Activated naive CD4-positive, alpha-beta T cell (primary cell): ENCODE data around the gene C2CD4D.

ENCODE experiments used
- DNase-seq, 4 experiments: peaks; one replicate each; lab custom pipeline; 2025; lab: John Stamatoyannopoulos, UW

The C2CD4D gene

DNA sequence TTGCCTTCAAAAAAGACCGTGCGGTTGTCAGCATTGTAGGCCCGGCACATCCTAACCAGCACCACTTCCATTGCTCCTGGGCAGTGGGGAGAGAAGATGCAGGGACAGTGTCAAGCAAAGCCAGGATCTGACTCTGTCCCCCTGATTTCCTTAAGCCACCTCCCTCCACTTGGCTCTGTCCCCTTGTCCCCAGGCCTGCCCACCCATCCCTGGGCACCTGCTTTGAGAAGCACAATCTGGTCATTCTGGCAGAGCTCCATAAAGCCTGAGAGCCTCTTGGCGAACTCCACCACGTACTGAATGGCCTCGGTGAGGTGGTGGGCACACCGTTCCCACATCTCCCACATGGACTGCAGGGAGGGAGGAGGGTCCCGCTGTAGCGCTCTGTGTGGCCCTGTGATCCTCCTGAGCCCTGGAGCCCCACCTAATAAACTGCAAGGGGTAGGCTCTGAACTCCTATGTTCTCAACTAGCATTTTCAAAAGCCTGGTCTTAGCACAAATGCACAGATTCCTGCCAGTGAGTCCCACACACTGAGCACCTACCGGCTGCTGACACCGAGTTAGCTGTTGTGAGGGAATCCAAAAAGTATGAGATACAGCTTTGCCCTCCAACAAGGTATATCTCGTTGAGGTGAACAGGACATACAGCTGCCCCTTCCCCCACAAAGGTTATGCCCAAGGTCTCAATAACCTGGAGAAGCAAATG is 26.2 kb downstream of the C2CD4D start:
- no peak for DNase-seq

DNA sequence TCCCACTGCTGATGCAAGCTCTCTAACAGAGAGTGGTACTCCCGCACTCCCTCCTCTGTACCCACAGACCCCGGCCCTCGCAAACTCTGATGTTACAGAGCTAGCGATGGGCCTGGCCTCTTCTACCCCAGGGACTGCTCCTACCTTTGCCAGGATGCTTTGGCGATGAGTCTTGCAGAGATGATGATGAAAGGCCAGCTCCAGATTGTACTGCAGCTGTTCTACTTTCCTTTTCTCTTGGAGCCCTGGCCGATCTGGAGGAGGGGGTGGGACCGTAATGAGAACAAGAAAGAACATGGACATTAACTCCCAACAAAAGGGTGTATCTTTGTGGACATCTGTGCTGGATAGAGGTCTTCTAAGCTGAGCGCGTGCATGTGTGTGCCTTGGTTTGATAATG is 28.4 kb downstream of the C2CD4D start:
- DNase-seq: no peak

DNA sequence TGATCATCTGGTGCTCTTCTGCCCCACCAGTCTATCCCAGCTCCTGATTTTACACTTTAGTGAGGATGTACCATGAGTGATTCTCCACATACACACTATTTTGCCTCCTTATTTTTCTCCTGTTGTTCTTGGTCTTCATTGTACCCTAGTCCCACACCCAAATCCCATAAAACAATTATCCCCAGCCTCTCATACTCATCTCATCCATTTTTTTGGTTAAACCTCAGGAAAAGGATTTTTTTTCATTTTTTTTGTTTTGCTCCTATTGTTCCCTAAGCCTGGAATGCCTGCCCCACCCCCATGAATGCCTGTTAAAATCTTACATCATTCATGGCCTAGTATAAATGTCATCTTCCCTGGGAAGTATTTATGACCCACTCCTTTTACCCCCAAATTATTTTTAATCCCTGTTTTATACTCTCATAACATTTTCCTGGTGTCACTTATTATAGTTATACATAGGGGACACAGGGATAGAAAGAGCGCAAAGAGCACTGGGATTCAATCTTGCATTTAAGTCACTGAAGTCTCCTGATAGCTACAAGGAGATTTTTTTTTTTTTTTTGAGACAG is 29.5 kb downstream of the C2CD4D start:
- no peak for DNase-seq

DNA sequence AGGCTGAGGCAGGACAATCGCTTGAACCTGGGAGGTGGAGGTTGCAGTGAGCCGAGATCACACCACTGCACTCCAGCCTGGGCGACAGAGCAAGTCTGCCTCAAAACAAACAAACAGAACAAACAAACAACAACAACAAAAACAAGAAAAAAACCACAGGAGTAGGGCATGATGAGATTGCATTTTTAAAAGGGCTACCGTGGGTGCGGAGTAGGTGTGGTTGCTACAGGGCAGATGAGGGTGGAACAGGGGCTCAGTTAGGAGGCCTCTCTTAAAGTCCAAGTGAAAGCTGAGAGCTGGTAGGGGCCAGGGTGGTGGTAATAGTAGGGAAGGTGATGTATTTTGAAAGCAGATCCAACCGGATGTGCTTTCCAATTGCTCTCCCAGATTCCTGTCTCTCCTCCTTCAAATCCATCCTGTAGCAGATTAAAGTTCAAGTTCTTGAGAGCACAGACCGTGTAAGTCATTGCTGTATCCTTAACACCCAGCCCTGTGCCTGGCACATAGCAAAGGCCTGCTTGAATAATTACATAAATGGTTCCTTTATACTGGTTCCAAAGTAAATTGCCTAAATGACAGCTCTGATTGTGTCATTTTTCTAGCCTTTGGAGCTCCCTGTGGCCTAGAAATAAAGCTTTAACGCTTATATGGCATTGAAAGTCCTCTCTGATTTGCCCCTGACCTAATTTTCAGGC is 30.2 kb downstream of the C2CD4D start:
- no peak for DNase-seq

DNA sequence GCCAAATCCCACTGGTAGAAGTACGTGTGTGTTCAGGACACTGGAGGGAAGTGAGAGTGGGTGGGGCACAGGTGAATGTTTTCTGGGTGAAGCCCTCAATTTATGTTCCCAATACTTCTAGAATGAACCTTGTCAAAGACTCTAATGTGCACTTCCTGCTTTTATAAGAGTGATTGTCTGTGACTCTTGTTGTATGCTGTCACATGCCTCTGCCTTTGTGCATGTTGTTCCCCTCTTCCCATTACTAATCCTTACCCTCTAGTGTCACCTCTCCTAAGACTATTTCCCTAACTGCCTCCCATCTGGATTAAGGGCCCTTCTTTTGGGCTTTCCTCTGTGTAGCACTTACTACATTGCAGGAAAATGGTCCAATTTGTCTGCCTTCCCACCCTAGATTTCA is 31.9 kb downstream of the C2CD4D start:
- no peak for DNase-seq

DNA sequence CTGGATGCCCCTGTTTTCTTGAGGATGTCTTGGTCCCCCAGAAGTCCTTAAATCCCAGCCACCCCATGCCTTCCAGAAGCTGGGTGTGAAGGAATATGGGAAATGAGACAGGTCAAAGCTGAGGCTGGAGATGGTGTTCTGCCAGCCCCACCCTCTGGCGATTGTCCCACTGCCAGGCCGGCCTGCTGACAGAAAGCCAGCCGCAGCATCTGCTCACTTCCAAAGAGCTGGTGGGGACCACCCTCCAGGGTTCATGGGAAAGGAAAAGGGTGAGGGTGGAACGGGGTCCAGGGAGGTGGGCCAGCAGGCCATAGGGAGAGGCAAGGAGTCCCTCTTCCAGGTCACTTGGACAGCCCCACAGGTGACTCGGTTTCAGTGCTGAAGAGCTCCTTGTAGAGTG is 32.5 kb downstream of the C2CD4D start:
- no peak for DNase-seq

DNA sequence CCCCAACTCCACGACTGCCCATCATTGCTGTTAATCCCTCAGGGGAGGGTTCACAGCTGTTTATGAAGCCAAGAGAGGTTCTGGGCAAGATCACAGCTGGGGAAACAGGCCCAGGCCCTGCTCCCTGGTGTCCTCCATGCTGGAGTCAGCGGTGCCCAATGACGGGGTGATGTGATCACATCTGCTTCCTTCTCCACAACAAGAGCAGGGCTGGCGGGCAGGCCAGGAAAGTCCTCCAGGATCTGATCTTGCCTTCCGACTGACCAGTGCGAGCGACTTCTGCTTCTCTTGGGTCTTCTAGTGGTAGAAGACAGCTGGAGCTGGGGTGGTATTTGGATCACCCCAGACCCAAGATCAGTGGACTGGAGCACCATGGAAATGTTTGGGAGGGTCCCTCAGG is 33.5 kb downstream of the C2CD4D start:
- DNase-seq: no peak

DNA sequence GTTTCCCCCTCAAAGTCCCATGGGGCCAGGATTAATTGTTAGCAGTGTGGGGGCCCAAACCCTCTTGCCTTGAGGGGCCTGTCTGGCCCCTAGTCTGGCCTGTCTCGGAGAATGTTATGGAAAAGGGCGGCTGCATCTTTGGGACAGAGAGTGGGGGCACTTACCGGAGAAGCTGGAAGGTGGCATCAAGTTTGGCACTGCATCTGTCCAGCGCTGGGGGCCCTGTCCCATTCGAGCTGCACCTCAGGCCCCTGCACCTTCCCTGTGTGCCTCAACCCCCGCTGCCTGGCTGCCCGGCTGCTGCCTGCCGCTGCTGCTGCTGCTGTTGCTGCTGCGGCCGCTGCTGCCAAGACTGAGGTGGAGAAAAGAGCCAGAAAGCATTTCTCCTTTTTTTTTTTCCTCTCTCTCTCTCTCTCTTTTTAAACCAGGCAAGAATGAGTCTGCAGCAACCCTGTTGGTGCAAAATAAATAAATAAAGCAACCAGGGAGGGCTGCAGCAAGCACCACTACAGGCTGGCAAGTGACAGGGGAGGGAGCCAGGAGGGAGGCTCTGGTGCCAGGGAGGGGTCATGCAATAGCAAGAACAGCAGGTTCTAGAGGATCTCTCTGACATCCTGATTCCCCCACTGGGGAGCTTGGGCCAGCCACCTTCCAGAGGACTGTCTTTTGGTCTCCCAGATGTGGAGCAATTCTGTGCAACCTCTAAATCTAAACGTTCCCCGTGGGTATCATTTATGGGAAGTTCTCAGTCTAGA is 34.4 kb downstream of the C2CD4D start, which contains the start of gene LINGO4:
TSS of gene LINGO4 (minus strand) at position 354 of the 755 bp plus-strand sequence. CDS start 2,715 bp downstream, outside the sequence.
- no peak for DNase-seq

DNA sequence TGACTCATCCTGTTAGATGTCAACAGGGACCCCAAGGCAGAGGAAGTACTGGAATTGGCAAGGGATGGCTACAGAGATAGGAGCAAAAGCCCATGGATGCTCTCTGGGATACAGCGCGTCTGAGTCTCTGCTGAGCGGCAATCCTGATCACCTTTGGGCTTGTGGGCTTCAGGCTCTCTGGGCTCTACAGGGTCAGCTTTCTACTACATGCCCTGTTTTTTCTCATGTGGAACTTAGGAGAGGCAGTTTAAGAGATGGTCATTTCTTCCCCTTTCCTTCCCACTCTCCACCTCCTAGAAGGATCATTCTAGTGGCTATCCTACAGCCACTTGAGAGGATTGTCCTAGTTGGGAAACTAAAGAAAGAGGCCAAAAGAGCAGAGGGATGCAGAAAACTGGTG is 35.7 kb downstream of the C2CD4D start:
- no peak for DNase-seq

DNA sequence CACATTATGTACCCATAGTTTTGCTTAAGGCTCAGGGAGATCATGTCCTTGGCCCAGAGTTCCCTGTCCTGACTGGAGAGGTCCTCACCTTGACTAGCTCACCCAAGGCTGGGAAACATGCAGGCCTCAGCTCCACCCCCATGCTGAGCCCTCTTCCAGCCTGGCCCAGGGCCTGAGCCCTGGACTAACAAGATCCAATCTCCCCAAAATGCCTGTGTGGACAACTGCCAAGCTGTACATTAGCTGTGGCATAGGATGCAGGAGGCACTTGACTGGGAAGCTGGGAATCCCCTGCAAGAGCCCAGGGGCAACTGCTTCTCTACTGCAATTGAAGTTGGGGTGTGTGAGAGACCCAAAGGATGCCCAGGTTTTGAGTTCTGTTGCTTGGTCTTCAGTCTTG is 36.5 kb downstream of the C2CD4D start:
- no peak for DNase-seq

DNA sequence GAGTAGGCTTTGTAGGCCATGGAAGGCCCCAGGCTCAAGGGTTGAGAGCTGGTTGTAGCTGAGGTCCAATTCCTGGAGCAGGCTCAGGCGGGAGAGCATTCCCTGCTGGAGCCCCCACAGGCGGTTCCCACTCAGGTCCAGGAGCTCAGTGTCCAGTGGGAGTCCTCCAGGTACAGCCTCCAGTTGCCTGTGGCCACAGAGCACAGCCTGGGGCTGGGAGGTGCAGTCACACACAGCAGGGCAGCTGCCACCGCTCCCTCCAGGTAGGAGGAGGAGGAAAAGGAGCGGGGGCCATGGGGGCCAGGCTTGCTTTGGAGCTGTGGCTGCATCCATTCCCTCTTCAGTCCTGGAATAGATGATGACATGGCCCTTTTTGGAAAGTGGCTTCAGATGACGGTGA is 37.2 kb downstream of the C2CD4D start:
- no peak for DNase-seq

DNA sequence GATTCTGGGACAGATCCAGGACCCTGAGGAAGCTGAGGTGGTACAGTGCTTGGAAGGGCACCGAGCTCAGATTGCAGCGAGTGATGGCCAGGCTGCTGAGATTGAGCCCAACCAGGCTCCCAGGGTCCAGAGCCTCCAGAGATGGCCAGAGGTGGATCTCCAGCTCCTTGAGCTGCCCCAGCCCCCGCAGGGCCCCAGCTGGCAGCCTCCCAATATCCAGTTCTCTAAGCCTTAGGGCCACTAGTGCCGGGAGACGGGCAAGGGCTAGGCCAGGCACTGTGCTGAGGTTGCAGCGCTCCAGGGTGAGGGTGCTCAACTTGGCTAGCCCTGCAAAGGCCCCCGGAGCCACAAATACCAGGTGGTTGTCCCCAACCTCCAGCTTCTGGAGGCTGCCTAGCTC is 37.8 kb downstream of the C2CD4D start:
- no peak for DNase-seq

DNA sequence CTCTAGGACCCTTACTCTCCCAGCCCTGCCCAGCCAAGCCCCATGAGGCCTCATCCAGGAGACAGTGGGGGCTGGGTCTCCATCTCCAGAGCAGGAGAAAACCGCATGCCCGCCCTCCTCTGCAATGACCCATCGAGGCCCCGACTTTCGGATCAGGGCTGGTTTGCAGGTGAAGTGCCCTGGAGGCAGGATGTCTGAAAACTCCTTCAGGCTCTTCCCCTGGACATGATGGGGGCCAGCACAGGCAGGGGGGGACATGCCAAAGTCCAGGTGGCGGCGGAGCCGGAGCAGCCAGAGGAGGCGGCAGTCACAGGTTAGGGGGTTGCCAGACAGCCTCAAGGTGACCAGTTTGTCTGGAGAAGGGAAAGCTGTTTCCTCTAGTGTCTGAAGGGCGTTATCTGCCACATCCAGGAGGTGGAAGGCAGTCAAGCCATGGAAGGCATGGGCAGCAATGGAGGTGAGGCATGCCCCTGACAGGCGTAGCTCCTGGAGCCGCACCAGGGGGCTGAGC is 38.3 kb downstream of the C2CD4D start:
- no peak for DNase-seq

DNA sequence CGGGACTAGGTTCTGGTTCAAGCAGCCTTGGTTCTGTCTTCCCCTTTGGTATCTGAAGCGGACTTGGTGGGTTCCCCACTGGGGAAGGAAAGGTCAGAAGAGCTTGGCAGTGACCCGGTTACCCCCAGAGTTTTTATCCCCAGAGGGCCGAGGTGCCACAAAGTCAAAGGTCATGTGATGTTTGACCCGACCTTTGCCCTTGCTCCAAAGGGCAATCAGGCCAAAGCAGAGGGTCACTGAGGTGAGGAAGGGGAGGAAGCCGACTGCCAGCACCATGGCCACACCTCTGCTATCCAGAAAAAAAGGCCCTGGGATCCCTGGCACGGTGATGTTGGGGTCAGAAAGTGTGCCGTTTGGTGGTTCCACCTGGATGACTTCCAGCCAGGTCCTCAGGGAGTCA is 38.8 kb downstream of the C2CD4D start:
- DNase-seq: no peak

DNA sequence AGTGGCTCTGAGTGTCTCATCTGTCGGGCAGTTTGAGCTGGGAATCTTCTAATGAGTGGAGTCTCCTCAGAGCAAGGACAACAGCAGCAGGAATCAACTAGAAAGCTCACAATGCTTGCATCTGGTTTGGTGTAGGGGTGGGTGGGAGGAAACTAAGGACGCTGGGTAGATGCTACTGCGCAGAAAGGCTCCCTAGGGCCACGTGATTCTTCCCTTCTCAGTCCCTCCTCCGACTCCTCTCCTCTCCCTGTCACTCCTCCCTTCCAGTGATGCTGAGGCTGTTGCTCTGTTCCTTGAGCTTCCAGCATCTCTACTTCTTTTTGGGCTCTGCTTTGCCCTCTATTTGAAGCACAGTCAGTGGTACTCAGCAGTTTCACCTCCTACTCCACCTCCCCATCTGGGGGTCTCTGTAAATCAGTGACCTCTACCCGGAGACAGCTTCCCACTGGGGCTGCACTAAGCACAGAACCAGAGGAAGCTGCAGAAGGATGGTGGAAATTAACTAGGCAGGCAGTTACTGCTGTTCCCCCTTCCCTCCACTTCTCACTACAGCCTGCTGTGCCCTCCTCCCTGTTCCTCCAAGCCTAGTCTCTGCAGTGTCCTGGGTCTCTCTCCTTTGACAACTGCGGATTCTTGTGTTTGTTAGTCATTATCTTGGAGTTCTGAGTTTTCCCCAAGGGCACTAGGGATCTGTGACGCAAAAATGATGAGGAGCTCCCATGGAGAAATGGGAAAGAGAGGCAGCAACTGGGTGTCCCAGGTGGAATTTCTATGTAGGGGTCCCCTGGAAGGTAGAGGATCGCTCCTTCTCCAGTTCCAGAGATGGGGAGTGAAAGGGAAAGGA is 40.2 kb downstream of the C2CD4D start:
- DNase-seq: no peak

DNA sequence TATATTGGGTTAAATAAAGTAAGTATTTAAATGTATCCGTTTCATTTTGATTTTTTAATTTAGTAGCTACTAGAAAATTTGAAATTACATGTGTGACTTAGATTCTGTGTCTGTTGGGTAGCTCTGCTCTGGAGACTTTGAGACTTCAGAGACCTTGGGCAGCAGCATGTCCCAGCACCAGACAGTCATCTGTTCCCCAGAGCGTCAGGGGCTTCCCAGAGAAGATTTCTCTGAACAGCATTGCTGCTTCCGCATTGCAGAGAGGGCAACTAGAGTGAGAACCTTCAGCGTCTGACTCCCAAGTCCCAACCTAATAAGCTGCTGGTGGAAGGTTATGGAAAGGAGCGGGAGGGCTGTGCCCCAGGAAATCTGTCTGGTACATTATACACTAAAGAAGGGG is 41.0 kb downstream of the C2CD4D start:
- DNase-seq: no peak

DNA sequence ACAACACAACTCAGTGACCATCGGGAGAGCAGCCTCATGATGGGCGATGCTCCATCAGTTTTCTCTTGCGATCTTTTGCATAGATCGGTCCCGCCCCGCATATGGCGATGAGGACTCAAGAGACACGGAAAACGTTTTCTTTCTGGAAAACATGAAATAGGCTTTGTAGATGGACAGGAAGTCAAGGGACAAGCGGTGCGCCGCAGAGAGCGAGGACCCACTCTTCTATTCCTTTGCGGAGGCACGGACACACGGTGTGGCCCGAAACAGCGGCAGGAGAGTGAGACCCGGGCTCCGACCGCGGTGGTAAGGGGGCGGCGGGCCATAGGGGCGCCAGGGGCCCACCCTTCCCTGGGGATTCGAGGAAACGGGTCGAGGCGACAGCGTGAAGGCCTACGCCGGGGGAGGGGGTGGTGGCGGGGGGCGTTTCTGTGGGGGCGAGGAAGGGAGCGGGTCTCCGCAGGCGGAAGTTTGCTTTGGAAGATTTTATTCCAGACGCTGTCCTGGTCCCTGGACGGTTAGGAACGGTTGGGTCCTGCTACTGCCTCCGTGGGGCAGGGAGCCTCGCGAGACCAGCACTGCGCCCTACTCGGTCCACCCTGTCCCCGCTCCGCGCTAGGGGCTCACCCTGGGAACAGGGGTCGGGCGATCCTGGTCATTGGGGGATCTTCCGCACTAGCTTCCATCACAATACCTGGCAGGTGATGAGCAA is 48.5 kb downstream of the C2CD4D start:
- no peak for DNase-seq

DNA sequence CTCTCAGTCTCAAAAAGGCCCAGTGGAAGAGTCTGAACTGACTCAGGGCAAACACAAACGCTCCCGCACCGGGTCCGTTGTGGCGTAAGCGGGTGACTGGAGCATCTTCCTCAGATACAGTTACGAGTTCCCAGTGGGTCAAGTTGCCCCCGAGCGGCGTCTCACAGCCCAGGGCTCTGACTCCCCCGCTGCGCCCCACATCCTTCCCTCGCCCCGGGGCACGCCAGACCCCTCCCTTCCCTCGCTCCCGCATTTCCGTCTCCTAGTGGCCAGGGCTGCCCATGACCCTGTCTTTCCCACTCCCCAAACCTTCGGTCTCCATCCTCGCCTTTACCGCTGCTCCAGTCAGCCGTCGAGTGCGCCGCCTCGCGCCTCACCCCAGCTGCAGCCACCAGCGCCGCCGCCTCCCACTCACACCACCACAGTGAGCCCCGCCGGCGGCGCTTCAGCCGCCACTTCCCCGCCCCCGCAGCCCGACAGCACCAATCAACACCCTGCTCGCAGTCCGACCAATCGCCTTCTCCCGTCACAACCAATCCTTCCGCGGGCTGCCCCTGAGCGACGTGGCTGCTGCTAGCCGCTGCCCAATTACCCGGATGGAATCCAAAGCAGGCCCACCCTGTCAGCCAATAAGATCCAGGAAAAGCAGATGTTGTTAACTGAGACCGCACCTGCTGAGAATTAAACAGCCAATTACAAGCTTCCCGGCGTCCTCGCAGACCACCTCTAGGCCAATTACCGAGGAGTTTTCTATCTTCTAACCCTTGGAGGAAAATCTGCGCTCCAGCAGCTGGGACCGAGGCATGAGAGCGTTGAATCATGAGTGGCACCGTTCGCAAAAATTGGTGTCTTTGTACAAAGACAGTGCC is 49.3 kb downstream of the C2CD4D start, which contains the start of gene TDRKH:
TSS of gene TDRKH (minus strand) at position 430 of the 869 bp plus-strand sequence. CDS start 7,478 bp downstream, outside the sequence.
- DNase-seq: peak; percentile 93 to 96 (median 95)
